NCI-H460 (cell line): ENCODE measurements around the gene EEF2K. TPM values are rescaled to one million over a fixed set of nuclear protein-coding genes. Genes with fewer than 3 reads are reported as not detected.
"Not testable (repeated sequence)": the region's sequence is repeated elsewhere in the genome, so short reads cannot be mapped to it uniquely, and the experiment has no call there.

Experiments used
- DNase-seq: peaks from one replicate; pipeline ENCODE4 v3.0.0-alpha.2; 2016; ENCODE audit warnings: low read depth; ENCODE audit errors: extremely low read depth
- total RNA-seq: library from RNA; depleted of rRNA; stranded (reverse); fragments of >200 nt; shearing (Covaris generic); gene quantifications from 2 replicates; pipeline ENCODE4 v1.2.3, GENCODE V29; 2014

Gene EEF2K
- total RNA-seq, 1 experiment from 2014 or later = 15.9 TPM

DNA sequence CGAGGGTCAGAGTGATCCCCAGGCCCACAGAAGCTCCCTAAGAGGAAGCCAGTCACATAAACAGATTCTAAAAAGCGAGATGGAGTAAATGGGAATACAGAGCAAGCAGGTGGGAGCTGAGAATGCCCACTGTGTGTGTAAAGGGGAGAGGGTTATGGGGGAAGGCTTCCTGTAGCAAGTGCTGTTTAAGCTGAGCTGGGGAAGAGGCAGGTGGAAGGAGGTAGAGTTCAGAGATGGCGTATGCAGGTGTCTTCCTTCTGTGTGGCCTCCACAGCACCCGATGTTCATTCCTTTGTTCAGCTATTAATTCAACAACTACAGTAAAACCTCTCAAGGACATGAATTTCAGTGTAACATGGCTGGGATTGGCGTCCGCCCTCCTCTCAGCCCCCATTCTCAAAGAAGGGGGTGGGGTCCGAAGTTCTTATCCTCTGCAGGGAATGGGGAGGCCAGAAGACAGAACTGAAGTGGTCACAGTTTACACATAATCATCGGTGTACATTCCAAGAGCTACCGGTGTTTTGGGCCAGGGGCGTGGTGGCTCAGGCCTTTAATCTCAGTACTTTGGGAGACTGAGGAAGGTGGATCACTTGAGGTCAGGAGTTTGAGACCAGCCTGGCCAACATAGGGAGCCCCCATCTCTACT, 1.8 kb downstream of the EEF2K start:
- no peak for DNase-seq

DNA sequence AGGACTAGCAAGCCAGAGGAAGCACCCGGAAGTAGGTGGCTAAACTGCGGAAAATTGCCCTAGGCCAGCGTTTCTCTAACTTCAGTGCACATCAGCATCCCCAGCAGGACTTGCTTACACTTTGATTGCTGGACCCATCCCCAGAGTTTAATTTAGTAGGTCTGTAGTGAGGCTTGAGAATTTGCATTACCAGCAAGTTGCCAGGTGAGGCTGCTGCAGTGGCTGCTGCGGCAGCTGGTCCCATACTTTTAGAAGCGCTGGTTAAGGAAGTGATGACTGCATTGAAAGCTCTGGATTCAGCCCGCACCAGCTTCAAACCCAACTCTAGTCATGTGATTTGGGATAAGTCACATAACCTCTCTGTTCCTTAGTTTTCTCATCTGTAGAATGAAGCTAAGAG, 4.2 kb downstream of the EEF2K start:
- DNase-seq = no peak

DNA sequence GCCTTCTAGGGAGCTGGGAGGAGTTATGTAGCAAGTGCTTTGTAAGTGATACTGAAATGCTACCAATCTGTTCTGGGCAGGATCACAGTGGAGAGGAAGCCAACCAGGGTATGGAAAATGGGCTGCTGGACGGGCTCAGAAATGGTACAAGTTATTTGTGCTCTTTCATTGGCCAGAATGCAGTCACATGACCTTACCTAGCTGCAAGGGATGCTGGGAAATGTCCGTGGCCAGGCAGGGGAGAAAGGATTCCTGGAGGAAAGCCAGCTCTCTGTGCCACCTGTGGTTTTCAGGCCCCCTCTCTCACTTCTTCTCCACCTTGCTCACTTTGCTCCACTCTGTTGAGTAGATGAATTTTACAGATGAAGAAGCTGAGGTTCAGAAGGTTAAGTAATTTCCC, 4.8 kb downstream of the EEF2K start:
- no peak for DNase-seq

DNA sequence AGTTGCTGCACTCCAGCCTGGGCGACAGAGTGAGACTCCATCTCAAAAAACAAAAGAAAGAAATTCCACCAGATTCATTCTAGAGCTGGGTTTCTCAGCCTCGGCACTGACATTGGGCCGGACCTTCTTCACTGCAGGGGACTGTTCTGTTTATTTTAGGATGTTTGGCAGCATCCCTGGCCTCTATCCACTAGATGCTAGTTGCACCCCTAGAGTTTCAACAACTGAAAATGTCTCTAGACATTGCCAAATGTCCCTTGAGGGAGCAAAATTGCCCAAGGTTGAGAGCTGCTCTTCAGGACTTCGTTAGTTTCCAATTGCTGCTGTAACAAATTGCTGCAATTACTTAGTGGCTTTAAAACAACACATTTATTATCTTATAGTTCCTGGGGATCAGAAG, 7.2 kb downstream of the EEF2K start:
- DNase-seq = no peak

DNA sequence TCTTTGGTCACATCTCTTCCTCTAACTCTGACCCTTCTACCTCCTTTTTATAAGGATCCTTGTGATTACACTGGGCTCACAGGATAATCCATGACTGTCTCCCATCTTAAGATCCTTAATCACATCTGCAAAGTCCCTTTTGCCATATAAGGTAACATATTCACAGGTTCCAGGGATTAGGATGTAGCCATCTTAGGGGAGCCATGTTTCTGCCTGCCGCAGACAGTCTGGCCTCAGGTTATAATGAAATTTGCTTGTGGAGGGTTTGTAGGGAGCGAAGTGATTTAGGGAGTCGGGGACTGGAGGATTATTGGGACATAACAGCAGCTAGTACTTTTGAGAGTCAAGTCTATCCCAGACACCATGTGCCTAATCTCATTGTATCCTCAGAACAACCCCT, 7.7 kb downstream of the EEF2K start:
- DNase-seq = no peak

DNA sequence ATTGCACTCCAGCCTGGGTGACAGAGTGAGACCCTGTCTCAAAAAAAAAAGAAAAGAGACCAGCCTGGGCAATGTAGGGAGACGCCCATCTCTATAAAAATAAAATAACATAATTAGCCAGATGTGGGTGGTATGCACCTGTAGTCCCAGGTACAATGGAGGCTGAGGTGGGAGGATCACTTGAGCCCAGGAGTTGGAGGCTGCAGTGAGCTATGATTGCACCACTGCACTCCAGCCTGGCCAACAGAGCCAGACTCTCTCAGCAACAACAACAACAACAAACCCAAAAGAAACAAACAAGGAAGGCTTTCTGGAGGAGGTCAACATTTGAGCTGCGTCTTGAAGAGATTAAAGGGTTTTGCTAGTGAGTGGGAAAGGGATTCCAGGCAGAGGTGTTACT, 8.3 kb downstream of the EEF2K start:
- DNase-seq = no peak

DNA sequence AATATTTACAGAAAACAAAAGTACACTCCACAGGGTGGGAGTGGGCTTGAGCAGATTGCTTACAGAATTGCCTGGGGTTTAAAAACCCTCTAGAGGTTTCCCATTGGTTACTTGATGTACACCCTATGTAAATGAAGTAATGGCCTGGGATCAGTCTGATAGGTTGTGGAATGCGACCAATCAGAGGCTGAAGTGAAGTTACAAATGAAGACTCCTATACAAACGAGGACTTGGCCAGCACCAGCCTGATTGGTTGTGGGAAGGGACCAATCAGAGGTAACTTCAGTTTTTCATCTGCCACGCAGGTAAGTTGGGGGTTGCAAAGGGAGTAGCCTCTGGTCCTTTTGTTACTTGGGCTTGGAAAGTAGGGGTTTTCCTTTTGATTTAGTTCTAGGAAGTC, 8.8 kb downstream of the EEF2K start:
- no peak for DNase-seq

DNA sequence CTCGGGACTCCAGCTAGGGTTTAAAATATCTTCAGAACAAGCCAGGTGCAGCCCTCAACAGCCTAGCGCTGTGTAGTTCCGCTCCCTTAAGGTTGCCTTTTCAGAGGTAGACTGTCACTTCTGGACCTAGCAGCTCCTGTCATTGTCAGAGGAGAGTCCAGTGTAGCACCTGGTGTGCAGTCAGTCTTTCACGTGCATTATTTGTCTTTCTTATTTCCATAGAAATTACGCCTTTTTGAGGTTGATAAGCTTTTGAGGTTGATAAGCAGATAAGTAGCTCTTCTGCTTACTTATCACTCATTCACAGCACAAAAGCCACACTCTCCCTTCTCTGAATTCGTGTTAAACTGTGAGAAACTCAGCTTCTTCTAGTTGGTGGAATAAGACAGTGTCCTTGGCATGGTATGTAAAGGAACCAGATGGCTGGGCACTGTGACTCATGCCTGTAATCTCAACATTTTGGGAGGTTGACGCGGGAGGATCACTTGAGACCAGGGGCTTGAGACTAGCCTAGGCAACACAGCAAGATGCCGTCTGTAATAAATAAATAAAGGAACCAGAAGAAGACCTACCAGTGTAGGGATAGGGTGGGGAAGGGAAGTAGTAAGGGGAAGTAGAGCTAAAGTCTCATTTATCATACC, 10.2 kb downstream of the EEF2K start:
- no peak for DNase-seq

DNA sequence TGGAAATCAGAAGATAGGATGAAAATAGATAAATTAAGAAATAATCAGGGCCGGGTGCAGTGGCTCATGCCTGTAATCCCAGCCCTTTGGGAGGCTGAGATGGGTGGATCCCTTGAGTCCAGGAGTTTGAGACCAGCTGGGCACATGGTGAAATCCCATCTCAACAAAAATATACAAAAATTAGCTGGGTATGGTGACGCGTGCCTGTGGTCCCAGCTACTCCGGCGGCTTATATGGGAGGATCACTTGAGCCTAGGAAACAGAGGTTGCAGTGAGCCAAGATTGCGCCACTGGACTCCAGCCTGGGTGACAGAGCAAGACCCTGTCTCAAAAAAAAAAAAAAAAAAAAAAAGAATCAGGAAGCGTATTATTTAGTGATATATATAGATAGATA, 10.8 kb downstream of the EEF2K start:
- not testable (repeated sequence) for DNase-seq

DNA sequence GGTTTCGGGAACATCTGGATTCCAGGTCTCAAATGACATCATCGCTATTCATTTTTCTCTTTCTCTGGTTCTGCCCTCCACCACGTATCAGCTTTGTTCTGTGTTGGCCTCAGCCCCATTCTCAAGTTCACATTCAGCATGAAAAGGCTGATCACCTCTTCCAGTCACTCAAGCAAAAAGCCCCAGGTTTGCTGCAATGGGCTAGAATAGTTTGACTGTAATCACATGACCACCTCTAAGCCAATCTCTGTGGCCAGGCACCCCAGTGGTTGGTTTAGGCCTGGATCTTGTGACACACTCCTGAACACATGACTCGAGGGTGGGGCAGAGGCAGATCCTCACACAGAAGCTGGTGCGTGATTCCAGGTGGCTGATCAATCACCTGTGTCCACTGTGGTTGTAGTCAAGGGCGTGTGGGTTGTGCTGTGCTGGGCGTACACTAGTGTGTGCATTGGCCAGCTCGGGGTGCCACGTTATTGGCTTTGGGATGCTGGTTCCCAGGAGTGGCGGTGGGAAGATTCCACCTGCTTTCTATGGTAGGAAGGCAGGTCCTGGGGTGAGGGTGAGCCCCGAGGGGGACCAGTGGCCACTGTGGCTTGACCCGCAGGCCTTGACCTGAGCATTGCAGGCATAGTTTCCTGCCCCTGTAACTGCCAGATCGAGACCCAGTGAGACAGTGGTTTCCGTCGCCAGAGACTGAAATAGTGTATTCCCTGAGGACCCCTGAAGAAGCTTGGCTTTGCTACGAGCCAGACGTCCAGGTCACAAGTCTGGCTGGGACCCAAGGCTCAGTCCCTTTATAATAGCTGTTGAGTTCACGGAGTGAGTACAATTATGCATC, 12.0 kb downstream of the EEF2K start:
- no peak for DNase-seq

DNA sequence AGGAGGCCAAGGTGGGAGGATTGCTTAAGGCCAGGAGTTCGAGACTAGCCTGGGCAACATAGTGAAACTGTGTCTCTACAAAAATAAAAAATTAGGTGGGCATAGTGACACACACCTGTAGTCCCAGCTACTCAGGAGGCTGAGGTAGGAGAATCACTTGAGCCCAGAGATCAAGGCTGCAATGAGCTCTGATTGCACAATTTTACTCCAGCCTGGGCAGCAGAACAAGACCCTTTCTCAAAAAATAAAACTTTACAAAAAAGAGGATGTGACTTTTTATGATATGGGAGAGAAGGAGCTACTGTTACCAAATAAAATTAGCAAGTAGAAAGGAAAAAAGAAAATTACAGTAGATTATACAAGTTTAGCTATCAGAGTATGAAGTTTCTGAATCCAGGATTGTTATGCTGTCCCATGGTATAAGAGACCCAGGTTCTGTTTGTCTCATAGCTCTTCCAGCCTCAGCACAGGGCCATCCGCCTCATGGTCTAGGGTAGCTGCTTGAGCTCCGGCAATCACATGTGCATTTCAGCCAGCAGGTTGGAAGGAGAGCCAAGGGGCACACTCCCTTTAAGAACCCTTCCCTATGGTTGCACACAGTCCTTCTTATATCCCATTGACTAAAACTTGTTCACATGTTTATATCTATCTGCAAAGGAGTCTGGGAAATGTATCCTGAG, 13.5 kb downstream of the EEF2K start:
- DNase-seq = no peak

DNA sequence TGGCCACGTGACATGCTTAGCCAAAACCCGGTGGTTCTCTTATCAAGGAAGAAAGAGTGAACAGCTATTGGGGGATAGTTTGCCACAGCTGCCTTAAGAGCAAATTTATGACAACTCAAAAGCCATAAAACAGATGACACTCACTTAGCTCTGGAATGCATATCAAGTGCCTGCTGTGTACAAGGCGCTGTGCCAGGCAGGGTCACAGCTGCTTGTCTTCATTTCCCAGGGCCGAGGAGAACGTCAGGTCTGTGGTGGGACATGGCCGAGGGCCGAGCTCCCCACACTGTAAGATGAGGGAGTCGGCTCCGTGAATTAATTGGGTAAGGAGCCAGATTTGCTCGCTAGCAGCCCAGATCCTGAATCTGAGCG, 14.0 kb downstream of the EEF2K start:
- no peak for DNase-seq

DNA sequence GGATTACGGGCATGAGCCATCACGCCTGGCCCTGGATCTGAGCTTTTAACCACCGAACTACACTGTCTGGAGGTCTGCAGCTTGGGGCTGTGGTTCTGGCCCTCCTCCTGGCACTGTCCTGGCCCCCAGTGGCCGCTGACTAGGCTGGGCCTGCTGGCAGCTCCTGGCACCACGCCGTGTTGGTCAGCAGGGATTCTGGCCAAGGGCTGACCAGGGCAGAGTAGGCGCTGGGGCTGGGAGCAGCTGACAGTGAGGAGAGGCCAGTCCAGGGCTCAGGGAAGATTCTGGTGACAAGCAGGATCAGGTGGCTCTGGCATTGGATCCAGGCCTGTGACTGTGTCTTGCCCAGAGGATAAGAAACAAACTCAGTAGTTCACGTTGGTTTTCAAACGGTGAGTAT, 14.6 kb downstream of the EEF2K start:
- DNase-seq = no peak

DNA sequence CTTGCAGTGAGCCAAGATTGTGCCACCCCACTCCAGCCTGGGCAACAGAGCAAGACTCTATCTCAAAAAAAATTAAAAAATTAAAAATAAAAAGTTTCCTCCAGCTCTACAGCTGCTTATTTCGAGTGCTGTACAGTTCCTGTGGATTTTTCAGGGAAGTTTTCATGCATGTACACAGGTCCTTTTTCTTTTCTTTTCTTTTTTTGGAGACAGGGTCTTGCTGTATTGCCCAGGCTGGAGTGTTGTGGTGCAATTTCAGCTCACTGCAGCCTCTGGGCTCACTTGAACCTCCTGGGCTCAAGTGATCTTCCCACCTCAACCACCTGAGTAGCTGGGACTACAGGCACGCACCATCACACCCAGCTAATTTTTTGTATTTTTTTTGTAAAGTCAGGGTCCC, 15.9 kb downstream of the EEF2K start:
- no peak for DNase-seq

DNA sequence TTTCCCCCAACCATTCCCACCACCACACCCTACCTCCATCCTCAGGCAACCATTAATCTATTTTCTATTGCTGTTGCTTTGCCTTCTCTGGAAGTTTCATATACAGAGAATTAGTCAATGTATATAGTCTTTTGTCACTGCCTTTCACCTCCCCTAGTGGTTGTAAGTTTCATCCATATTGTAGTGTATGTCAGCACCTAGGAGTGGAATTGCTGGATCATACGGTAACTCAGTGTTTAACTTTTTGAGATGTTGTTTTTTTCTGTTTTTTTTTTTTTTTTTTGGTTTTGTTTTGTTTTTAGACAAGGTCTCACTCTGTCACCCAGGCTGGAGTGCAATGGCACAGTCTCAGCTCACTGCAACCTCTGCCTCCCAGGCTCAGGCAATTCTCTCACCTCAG, 16.9 kb downstream of the EEF2K start:
- DNase-seq = no peak

DNA sequence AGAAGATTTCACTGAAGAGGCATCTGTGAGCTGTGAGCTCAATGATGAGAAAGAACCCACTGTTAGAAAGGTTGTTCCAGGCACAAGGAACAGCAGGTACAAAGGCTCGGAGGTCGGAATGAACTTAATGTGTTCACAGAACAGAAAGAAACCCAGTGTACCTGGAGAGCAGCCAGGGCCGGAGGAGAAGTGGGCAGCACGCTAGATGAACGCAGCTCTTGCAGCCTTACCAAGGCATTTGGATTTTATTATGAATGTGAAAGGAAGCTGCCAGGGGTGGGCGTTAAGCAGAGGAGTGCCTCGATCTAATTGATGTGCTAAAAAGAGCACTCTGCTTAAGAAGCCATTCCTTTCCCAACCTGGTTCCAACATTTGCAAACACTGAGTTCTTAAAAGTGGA, 19.0 kb downstream of the EEF2K start:
- DNase-seq = no peak

DNA sequence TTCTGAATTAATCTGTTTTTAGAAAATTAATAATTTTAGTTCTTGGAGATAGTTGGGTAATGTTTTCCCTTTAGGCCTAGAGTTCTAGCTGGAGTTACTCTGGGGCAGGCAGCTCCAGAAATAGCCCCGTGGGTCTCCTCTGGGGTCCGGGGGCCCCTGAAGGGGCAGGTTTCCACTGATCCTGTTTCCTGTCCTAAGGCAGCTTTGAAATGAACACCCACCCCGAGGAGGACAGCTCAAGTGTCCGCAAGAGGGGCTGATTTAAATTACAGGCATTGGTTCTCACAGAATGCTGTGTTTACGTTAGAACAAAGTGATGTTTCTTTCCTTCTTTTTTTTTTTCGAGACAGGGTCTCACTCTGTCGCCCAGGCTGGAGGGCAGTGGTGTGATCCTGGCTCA, 23.8 kb downstream of the EEF2K start:
- no peak for DNase-seq

DNA sequence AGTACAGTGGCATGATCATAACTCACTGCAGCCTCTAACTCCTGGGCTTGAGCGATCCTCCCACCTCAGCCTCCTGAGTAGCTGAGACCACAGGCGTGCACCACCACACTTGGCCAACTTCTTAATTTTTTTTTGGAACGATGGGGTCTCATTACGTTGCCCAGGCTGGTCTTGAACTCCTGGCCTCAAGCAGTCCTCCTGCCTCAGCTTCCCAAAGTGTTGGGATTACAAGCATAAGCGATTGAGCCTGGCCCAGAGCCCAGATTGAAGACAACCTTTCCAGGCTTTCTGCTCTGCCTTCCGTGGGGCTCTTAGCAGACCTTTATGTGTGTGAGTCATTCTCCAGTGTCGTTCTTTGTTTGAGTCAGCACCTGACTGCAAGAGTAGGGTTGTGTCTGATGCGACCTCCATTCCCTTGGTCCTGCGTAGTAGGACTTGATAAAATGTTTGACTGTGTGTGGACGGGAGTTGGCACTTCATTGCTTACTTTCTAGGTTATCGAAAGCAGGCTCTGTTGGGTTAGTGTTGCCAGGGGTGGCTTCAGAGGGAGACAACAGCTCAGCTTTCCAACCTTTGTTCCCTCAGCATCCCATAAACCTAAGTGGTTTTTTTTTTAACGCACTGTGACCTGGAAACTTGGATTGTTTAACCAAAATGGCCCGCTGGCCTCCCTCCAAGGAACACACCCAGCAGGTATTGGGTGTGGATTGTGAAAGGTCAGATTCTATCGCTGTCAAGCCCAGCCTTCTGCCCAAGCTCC, 26.4 kb downstream of the EEF2K start:
- DNase-seq = no peak

DNA sequence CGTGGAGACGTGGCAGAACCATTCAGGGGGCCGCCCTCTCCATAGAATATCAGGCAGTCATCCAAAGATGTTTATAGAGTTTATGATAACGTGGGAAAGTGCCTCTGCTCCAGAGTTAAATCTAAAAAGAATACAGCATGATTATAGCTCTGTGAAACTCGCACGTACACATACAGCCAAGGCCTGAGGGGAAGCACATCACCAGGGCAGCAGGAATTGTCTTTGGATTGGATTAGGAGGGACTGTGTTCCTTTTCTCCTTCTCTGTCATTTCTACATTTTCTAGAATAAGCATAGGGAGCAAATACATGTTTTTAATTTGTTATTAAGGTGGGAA, 26.9 kb downstream of the EEF2K start:
- no peak for DNase-seq

DNA sequence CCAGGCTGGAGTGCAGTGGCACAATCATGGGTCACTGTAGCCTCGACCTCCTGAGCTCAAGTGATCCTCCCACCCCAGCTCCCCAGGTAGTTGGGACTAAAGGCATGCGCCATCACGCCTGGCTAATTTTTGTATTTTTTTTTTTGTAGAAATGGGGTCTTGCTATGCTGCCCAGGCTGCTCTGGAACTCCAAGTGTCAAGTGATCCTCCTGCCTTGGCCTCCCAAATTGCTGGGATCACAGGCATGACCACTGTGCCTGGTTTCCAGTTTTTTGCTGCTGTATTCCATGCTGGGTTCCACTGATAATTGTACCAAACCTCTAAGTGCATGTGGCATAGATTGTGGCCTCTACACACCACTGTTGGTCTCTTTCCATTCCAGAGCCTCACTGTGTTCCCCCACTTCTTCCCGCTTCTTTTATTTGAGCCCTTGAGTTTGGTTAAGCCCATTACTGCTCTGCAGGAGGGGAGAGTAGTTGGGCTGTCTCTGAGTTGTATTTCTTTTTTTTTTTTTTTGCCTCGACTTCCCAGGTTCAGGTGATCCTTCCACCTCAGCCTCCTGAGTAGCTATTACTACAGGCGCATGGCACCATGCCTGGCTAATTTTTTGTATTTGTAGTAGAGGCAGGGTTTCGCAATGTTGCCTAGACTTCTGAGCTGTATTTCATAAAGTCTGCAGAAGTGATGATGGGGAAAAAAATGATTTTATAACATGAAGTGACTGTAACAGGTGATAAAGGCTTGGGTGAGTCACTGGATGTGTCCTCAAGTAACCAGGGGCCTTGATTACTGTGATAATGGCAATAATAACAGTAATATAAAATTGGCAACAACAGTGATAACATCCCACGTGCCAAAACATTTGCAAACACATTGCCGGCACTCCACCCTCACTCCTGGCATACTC, 30.0 kb downstream of the EEF2K start:
- no peak for DNase-seq
